ENCODE results near the gene DHX8. TPM values are rescaled to one million over a fixed set of nuclear protein-coding genes. Genes with fewer than 3 reads are reported as not detected.
A peak's percentile ranks its signal among the peaks of the same experiment; 100 is the strongest.

DHX8 gene
- total and polyA plus RNA-seq, 5 donors from 2014 or later: 19.8 to 129 (median 26.9) TPM

GRCh38 chr17:43546319-43547188, 62.8 kb downstream of the DHX8 start, which contains the start of gene ETV4:
TSS of gene ETV4 (minus strand) at chr17:43546340. CDS start at chr17:43545617, 723 bp downstream.
- peaks cover 26% of the 10 kb centered on the region for H3K4me1 ChIP-seq (ENCODE audit: control insufficient read depth, insufficient read depth, low read length, poor library complexity, severe bottlenecking)
- no peaks in the 10 kb centered on the region for H3K36me3 ChIP-seq (ENCODE audit: control insufficient read depth, insufficient read depth, low read length)
- no peaks in the 10 kb centered on the region for H3K9me3 ChIP-seq (ENCODE audit: control insufficient read depth in 2 of 2, low read length in 2 of 2)
- Mint-ChIP-seq H3K27me3 (peaks cover 50% of the 10 kb centered on the region), H3K27ac (peak within 1 kb of the TSS in 1 of 3 donors; percentile 75), H3K4me3 (peak within 1 kb of the TSS; percentile 53 to 94 (median 88)), H3K9me3 (peaks cover 0 to 1% (median 0%) of the 10 kb centered on the region in 7 donors), H3K36me3 (no peaks in the 10 kb centered on the region), H3K4me1 (peaks cover 11 to 29% (median 18%) of the 10 kb centered on the region in 4 donors)
- peak within 1 kb of the TSS; percentile 82 for H3K4me3 ChIP-seq (ENCODE audit: low read depth, low read length)
- DNase-seq: peak; percentile 80 to 92 (median 86)
- ATAC-seq (ENCODE audit: low read depth in 2 of 2): peak; percentile 88 to 93
- H3K27me3 ChIP-seq (ENCODE audit: control insufficient read depth, insufficient read depth, low read length): peaks cover 31% of the 10 kb centered on the region
- no peak within 1 kb of the TSS for H3K27ac ChIP-seq (ENCODE audit: insufficient read depth, low read length, poor library complexity, severe bottlenecking)

- no peak overlapping the region for H3K27ac ChIP-seq (ENCODE audit: insufficient read depth, low read length, poor library complexity, severe bottlenecking)
- Mint-ChIP-seq H3K27me3 (peaks cover 51% of the 10 kb centered on the region), H3K4me1 (peaks cover 11 to 29% (median 18%) of the 10 kb centered on the region in 4 donors), H3K27ac (no peak overlapping the region), H3K9me3 (peaks cover 0 to 1% (median 0%) of the 10 kb centered on the region in 7 donors), H3K4me3 (peak overlapping the region; percentile 53 to 94 (median 88)), H3K36me3 (no peaks in the 10 kb centered on the region)
- no peak for ATAC-seq (ENCODE audit: low read depth in 2 of 2)
- peaks cover 31% of the 10 kb centered on the region for H3K27me3 ChIP-seq (ENCODE audit: control insufficient read depth, insufficient read depth, low read length)
- no peaks in the 10 kb centered on the region for H3K36me3 ChIP-seq (ENCODE audit: control insufficient read depth, insufficient read depth, low read length)
- no peaks in the 10 kb centered on the region for H3K9me3 ChIP-seq (ENCODE audit: control insufficient read depth in 2 of 2, low read length in 2 of 2)
- H3K4me1 ChIP-seq (ENCODE audit: control insufficient read depth, insufficient read depth, low read length, poor library complexity, severe bottlenecking): peaks cover 26% of the 10 kb centered on the region
- peak overlapping the region; percentile 82 for H3K4me3 ChIP-seq (ENCODE audit: low read depth, low read length)
- DNase-seq: no peak
Measured at GRCh38 chr17:43547189-43547550, 63.4 kb downstream of the DHX8 start.

- Histone ChIP-seq H3K4me1 (ENCODE audit: control insufficient read depth, insufficient read depth, low read length, poor library complexity, severe bottlenecking) (peaks cover 26% of the 10 kb centered on the region), H3K4me3 (ENCODE audit: low read depth, low read length) (no peak overlapping the region), H3K27ac (ENCODE audit: insufficient read depth, low read length, poor library complexity, severe bottlenecking) (no peak overlapping the region), H3K9me3 (ENCODE audit: control insufficient read depth in 2 of 2, low read length in 2 of 2) (no peaks in the 10 kb centered on the region), H3K27me3 (ENCODE audit: control insufficient read depth, insufficient read depth, low read length) (peaks cover 29% of the 10 kb centered on the region), H3K36me3 (ENCODE audit: control insufficient read depth, insufficient read depth, low read length) (no peaks in the 10 kb centered on the region)
- ATAC-seq (ENCODE audit: low read depth in 2 of 2) (no peak), DNase-seq (no peak)
- H3K4me1 Mint-ChIP-seq: peaks cover 11 to 29% (median 18%) of the 10 kb centered on the region in 4 donors
- peak overlapping the region in 3 of 4 donors; percentile 53 to 94 (median 87) for H3K4me3 Mint-ChIP-seq
- no peaks in the 10 kb centered on the region for H3K36me3 Mint-ChIP-seq
- H3K9me3 Mint-ChIP-seq: peaks cover 0 to 1% (median 0%) of the 10 kb centered on the region in 7 donors
- H3K27ac Mint-ChIP-seq: no peak overlapping the region
- H3K27me3 Mint-ChIP-seq: peaks cover 50% of the 10 kb centered on the region
Measured at GRCh38 chr17:43547659-43548256, 64.0 kb downstream of the DHX8 start.

- Mint-ChIP-seq H3K4me1 (peaks cover 11 to 29% (median 18%) of the 10 kb centered on the region in 4 donors), H3K4me3 (no peak overlapping the region), H3K27me3 (peaks cover 48% of the 10 kb centered on the region), H3K27ac (no peak overlapping the region), H3K9me3 (peaks cover 0 to 1% (median 0%) of the 10 kb centered on the region in 7 donors), H3K36me3 (no peaks in the 10 kb centered on the region)
- ATAC-seq (ENCODE audit: low read depth in 2 of 2) (no peak), DNase-seq (no peak)
- Histone ChIP-seq H3K36me3 (ENCODE audit: control insufficient read depth, insufficient read depth, low read length) (no peaks in the 10 kb centered on the region), H3K4me3 (ENCODE audit: low read depth, low read length) (no peak overlapping the region), H3K27ac (ENCODE audit: insufficient read depth, low read length, poor library complexity, severe bottlenecking) (no peak overlapping the region), H3K9me3 (ENCODE audit: control insufficient read depth in 2 of 2, low read length in 2 of 2) (no peaks in the 10 kb centered on the region), H3K4me1 (ENCODE audit: control insufficient read depth, insufficient read depth, low read length, poor library complexity, severe bottlenecking) (peaks cover 26% of the 10 kb centered on the region), H3K27me3 (ENCODE audit: control insufficient read depth, insufficient read depth, low read length) (peaks cover 22% of the 10 kb centered on the region)
Measured at GRCh38 chr17:43548689-43549379, 65.1 kb downstream of the DHX8 start.

GRCh38 chr17:43549496-43549895, 65.7 kb downstream of the DHX8 start:
- no peaks in the 10 kb centered on the region for H3K36me3 Mint-ChIP-seq
- ATAC-seq (ENCODE audit: low read depth in 2 of 2) (no peak), DNase-seq (no peak)
- H3K4me1 Mint-ChIP-seq: peaks cover 11 to 26% (median 17%) of the 10 kb centered on the region in 4 donors
- peaks cover 41% of the 10 kb centered on the region for H3K27me3 Mint-ChIP-seq
- H3K4me3 ChIP-seq (ENCODE audit: low read depth, low read length): no peak overlapping the region
- H3K4me3 Mint-ChIP-seq: peak overlapping the region in 2 of 4 donors; percentile 29 to 70
- H3K9me3 Mint-ChIP-seq: peaks cover 0 to 1% (median 0%) of the 10 kb centered on the region in 7 donors
- peaks cover 26% of the 10 kb centered on the region for H3K4me1 ChIP-seq (ENCODE audit: control insufficient read depth, insufficient read depth, low read length, poor library complexity, severe bottlenecking)
- H3K27ac Mint-ChIP-seq: peak overlapping the region in 1 of 3 donors; percentile 26
- no peak overlapping the region for H3K27ac ChIP-seq (ENCODE audit: insufficient read depth, low read length, poor library complexity, severe bottlenecking)
- no peaks in the 10 kb centered on the region for H3K36me3 ChIP-seq (ENCODE audit: control insufficient read depth, insufficient read depth, low read length)
- H3K9me3 ChIP-seq (ENCODE audit: control insufficient read depth in 2 of 2, low read length in 2 of 2): no peaks in the 10 kb centered on the region
- peaks cover 21% of the 10 kb centered on the region for H3K27me3 ChIP-seq (ENCODE audit: control insufficient read depth, insufficient read depth, low read length)

- Mint-ChIP-seq H3K27me3 (peaks cover 44% of the 10 kb centered on the region), H3K36me3 (no peaks in the 10 kb centered on the region), H3K9me3 (no peaks in the 10 kb centered on the region), H3K4me3 (no peak overlapping the region), H3K4me1 (peaks cover 11 to 19% (median 15%) of the 10 kb centered on the region in 4 donors), H3K27ac (no peak overlapping the region)
- DNase-seq: no peak
- no peaks in the 10 kb centered on the region for H3K9me3 ChIP-seq (ENCODE audit: control insufficient read depth in 2 of 2, low read length in 2 of 2)
- no peaks in the 10 kb centered on the region for H3K36me3 ChIP-seq (ENCODE audit: control insufficient read depth, insufficient read depth, low read length)
- H3K27ac ChIP-seq (ENCODE audit: insufficient read depth, low read length, poor library complexity, severe bottlenecking): no peak overlapping the region
- peaks cover 21% of the 10 kb centered on the region for H3K27me3 ChIP-seq (ENCODE audit: control insufficient read depth, insufficient read depth, low read length)
- H3K4me1 ChIP-seq (ENCODE audit: control insufficient read depth, insufficient read depth, low read length, poor library complexity, severe bottlenecking): peaks cover 18% of the 10 kb centered on the region
- no peak for ATAC-seq (ENCODE audit: low read depth in 2 of 2)
- H3K4me3 ChIP-seq (ENCODE audit: low read depth, low read length): no peak overlapping the region
Measured at GRCh38 chr17:43550754-43551153, 67.0 kb downstream of the DHX8 start.

GRCh38 chr17:43552229-43552837, 68.6 kb downstream of the DHX8 start:
- H3K36me3 ChIP-seq (ENCODE audit: control insufficient read depth, insufficient read depth, low read length): no peaks in the 10 kb centered on the region
- Mint-ChIP-seq H3K36me3 (peaks cover 7% of the 10 kb centered on the region), H3K4me3 (no peak overlapping the region), H3K27me3 (peaks cover 32% of the 10 kb centered on the region), H3K27ac (no peak overlapping the region), H3K4me1 (peaks cover 3 to 8% (median 5%) of the 10 kb centered on the region in 4 donors), H3K9me3 (no peaks in the 10 kb centered on the region)
- no peak overlapping the region for H3K4me3 ChIP-seq (ENCODE audit: low read depth, low read length)
- H3K4me1 ChIP-seq (ENCODE audit: control insufficient read depth, insufficient read depth, low read length, poor library complexity, severe bottlenecking): peaks cover 2% of the 10 kb centered on the region
- peaks cover 14% of the 10 kb centered on the region for H3K27me3 ChIP-seq (ENCODE audit: control insufficient read depth, insufficient read depth, low read length)
- ATAC-seq (ENCODE audit: low read depth in 2 of 2) (no peak), DNase-seq (no peak)
- no peak overlapping the region for H3K27ac ChIP-seq (ENCODE audit: insufficient read depth, low read length, poor library complexity, severe bottlenecking)
- H3K9me3 ChIP-seq (ENCODE audit: control insufficient read depth in 2 of 2, low read length in 2 of 2): no peaks in the 10 kb centered on the region
